HG02938 (cell line): ENCODE measurements around the gene IFT80.
"Not testable (repeated sequence)": the region's sequence is repeated elsewhere in the genome, so short reads cannot be mapped to it uniquely, and the experiment has no call there.

Experiments
- ATAC-seq: cut with Tn5 transposase; IDR thresholded peaks from one replicate; pipeline ENCODE4 v1.9.1; 2021; ENCODE audit warnings: mild to moderate bottlenecking, moderate library complexity; ENCODE audit not compliant: unreplicated experiment

Gene IFT80

GRCh38 chr3:160280836-160281235 is 118.2 kb downstream of the IFT80 start:
- ATAC-seq = no peak

GRCh38 chr3:160279657-160280056 is 119.4 kb downstream of the IFT80 start:
- ATAC-seq = no peak

- no peak for ATAC-seq
Measured at GRCh38 chr3:160278210-160278609, 120.8 kb downstream of the IFT80 start.

- ATAC-seq = no peak
Measured at GRCh38 chr3:160265088-160265487, 133.9 kb downstream of the IFT80 start.

GRCh38 chr3:160260587-160261270 is 138.3 kb downstream of the IFT80 start:
- ATAC-seq = no peak

GRCh38 chr3:160259589-160259988 is 139.4 kb downstream of the IFT80 start:
- no peak for ATAC-seq

- ATAC-seq = no peak
Measured at GRCh38 chr3:160257606-160258005, 141.4 kb downstream of the IFT80 start.

- ATAC-seq = no peak
Measured at GRCh38 chr3:160253298-160253697, 145.7 kb downstream of the IFT80 start.

- ATAC-seq = no peak
Measured at GRCh38 chr3:160247766-160248165, 151.3 kb downstream of the IFT80 start.

- ATAC-seq = no peak
Measured at GRCh38 chr3:160245261-160245800, 153.7 kb downstream of the IFT80 start.

- ATAC-seq = not testable (repeated sequence)
Measured at GRCh38 chr3:160240719-160241118, 158.3 kb downstream of the IFT80 start.

- ATAC-seq = no peak
Measured at GRCh38 chr3:160232014-160232413, 167.0 kb downstream of the IFT80 start.

GRCh38 chr3:160227419-160227818 is 171.6 kb downstream of the IFT80 start:
- ATAC-seq = no peak

- ATAC-seq = peak; percentile 35
Measured at GRCh38 chr3:160226026-160226907, 172.8 kb downstream of the IFT80 start.

GRCh38 chr3:160225176-160226025 is 173.6 kb downstream of the IFT80 start, which contains the start of gene C3orf80:
TSS of gene C3orf80 (plus strand) at chr3:160225422. CDS start at chr3:160225636, 214 bp downstream.
- peak; percentile 73 for ATAC-seq

- ATAC-seq = no peak
Measured at GRCh38 chr3:160224811-160225175, 174.2 kb downstream of the IFT80 start.

GRCh38 chr3:160224256-160224655 is 174.8 kb downstream of the IFT80 start:
- no peak for ATAC-seq

- no peak for ATAC-seq
Measured at GRCh38 chr3:160221019-160221418, 178.0 kb downstream of the IFT80 start.

GRCh38 chr3:160220038-160220437 is 179.0 kb downstream of the IFT80 start:
- no peak for ATAC-seq

GRCh38 chr3:160218136-160218535 is 180.9 kb downstream of the IFT80 start:
- ATAC-seq = no peak

GRCh38 chr3:160217675-160218074 is 181.3 kb downstream of the IFT80 start:
- no peak for ATAC-seq
